ENCODE data around the gene PRKG1.

GRCh38 chr10:51375790-51376189 is 301.5 kb downstream of the PRKG1 start:
- no peak for TF ChIP-seq CTCF (conservative IDR thresholded peaks at IDR 0.05; ENCODE audit: low read depth, low read length)
- TF ChIP-seq EZH2 (IDR thresholded peaks at IDR 0.05; ENCODE audit: low read length, unreplicated experiment) = no peak
- TF ChIP-seq EZH2phosphoT487 (IDR thresholded peaks at IDR 0.05; ENCODE audit: borderline replicate concordance, low read length) = no peak
